ENCODE data around the gene TMEM259. TPM values are rescaled to one million over a fixed set of nuclear protein-coding genes. Genes with fewer than 3 reads are reported as not detected.

TMEM259 gene
- total and polyA plus RNA-seq, 9 of the 15 experiments (the other 6 are each of a cell fraction or from before 2014, with no cell fraction given): 0.52 to 231 (median 63.6) TPM

DNA sequence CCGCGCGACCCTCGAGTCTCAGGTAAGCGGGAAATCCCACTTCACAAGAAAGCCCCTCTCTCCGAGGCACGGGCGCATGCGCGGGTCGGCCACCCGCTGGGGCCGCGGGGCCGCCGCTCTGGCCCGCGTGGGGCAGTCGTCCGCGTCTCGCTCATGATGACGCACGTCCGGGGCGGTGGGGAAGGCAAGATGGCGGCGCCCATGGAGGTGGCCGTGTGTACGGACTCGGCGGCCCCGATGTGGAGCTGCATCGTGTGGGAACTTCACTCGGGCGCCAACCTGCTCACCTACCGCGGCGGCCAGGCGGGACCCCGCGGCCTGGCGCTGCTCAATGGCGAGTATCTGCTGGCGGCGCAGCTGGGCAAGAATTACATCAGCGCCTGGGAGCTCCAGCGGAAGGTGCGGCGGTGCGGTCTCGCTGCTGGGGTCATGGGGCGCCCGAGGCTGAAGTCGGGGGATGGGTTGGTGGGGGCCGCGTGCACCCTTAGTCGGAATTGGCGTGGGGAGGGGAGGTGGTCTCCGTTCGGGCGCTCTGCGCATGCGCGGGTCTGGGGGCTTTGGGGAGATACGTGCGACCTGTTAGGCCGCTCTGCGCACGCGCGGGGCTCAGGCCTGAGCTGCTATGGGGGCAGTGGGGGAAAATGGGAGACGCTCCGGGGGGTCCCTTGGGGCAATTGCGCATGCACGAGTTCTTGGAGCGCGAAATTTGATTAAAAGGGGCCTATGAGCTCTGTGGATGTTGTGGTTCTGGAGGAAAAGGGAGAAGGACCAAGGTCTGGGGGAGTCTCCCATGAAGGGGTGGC is 36.6 kb downstream of the TMEM259 start, which contains the start of gene WDR18 (continued):
- TF ChIP-seq, protein P1, sequence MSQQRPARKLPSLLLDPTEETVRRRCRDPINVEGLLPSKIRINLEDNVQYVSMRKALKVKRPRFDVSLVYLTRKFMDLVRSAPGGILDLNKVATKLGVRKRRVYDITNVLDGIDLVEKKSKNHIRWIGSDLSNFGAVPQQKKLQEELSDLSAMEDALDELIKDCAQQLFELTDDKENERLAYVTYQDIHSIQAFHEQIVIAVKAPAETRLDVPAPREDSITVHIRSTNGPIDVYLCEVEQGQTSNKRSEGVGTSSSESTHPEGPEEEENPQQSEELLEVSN (IDR thresholded peaks at IDR 0.05; ENCODE audit: borderline replicate concordance in 1 of 2, extremely low read depth in 1 of 2, insufficient read depth in 1 of 2, insufficient read length in 1 of 2, low read depth in 1 of 2, low read length in 1 of 2, poor library complexity in 1 of 2, severe bottlenecking in 1 of 2): peak; percentile 57 to 75
- peak; percentile 49; the same call in 1 of the 2 replicates for TF ChIP-seq HNRNPL (IDR thresholded peaks at IDR 0.05; ENCODE audit: low read depth, low read length)
- peak in 1 of 2 experiments; percentile 75; a peak in 1 of 4 replicates for TF ChIP-seq TEAD1 (CRISPR knock-in tag; IDR thresholded peaks at IDR 0.05)
- TF ChIP-seq, protein P2, sequence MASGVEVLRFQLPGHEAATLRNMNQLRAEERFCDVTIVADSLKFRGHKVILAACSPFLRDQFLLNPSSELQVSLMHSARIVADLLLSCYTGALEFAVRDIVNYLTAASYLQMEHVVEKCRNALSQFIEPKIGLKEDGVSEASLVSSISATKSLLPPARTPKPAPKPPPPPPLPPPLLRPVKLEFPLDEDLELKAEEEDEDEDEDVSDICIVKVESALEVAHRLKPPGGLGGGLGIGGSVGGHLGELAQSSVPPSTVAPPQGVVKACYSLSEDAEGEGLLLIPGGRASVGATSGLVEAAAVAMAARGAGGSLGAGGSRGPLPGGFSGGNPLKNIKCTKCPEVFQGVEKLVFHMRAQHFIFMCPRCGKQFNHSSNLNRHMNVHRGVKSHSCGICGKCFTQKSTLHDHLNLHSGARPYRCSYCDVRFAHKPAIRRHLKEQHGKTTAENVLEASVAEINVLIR (CRISPR knock-in tag; IDR thresholded peaks at IDR 0.05): peak; percentile 96
- no peak for TF ChIP-seq PURB (CRISPR knock-in tag; IDR thresholded peaks at IDR 0.05; ENCODE audit: low read depth)
- no peak for TF ChIP-seq POLR3G (IDR thresholded peaks at IDR 0.05; ENCODE audit: extremely low read depth, insufficient read length, insufficient replicate concordance)
- TF ChIP-seq, protein P3, sequence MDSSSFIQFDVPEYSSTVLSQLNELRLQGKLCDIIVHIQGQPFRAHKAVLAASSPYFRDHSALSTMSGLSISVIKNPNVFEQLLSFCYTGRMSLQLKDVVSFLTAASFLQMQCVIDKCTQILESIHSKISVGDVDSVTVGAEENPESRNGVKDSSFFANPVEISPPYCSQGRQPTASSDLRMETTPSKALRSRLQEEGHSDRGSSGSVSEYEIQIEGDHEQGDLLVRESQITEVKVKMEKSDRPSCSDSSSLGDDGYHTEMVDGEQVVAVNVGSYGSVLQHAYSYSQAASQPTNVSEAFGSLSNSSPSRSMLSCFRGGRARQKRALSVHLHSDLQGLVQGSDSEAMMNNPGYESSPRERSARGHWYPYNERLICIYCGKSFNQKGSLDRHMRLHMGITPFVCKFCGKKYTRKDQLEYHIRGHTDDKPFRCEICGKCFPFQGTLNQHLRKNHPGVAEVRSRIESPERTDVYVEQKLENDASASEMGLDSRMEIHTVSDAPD (CRISPR knock-in tag; IDR thresholded peaks at IDR 0.05): no peak
- no peak for TF ChIP-seq SRSF9 (IDR thresholded peaks at IDR 0.05; ENCODE audit: borderline replicate concordance, low read depth, low read length)
- no peak for TF ChIP-seq ILK (tag; IDR thresholded peaks at IDR 0.05; ENCODE audit: borderline replicate concordance, low read depth)
- no peak for TF ChIP-seq GTF2E2 (tag; IDR thresholded peaks at IDR 0.05)
- no peak for TF ChIP-seq GTF2A2 (tag; IDR thresholded peaks at IDR 0.05)
- TF ChIP-seq, protein P4, sequence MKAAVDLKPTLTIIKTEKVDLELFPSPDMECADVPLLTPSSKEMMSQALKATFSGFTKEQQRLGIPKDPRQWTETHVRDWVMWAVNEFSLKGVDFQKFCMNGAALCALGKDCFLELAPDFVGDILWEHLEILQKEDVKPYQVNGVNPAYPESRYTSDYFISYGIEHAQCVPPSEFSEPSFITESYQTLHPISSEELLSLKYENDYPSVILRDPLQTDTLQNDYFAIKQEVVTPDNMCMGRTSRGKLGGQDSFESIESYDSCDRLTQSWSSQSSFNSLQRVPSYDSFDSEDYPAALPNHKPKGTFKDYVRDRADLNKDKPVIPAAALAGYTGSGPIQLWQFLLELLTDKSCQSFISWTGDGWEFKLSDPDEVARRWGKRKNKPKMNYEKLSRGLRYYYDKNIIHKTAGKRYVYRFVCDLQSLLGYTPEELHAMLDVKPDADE (conservative IDR thresholded peaks at IDR 0.05; ENCODE audit: control insufficient read depth, low read depth, low read length): peak; percentile 81
- TF ChIP-seq, protein P5, sequence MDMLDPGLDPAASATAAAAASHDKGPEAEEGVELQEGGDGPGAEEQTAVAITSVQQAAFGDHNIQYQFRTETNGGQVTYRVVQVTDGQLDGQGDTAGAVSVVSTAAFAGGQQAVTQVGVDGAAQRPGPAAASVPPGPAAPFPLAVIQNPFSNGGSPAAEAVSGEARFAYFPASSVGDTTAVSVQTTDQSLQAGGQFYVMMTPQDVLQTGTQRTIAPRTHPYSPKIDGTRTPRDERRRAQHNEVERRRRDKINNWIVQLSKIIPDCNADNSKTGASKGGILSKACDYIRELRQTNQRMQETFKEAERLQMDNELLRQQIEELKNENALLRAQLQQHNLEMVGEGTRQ (CRISPR knock-in tag; IDR thresholded peaks at IDR 0.05): no peak
- no peak for TF ChIP-seq ZNF408 (CRISPR knock-in tag; IDR thresholded peaks at IDR 0.05; ENCODE audit: low read depth)
- TF ChIP-seq ZEB2 (IDR thresholded peaks at IDR 0.05): no peak
- peak; percentile 83 for TF ChIP-seq NR2C1 (IDR thresholded peaks at IDR 0.05)
- peak; percentile 84 for TF ChIP-seq NR2C1 (tag; IDR thresholded peaks at IDR 0.05)
- TF ChIP-seq PRPF4 (IDR thresholded peaks at IDR 0.05; ENCODE audit: insufficient read depth, low read depth, low read length, poor library complexity, severe bottlenecking): no peak
- TF ChIP-seq NFATC3 (IDR thresholded peaks at IDR 0.05): no peak
- no peak for TF ChIP-seq ZNF75A (CRISPR knock-in tag; IDR thresholded peaks at IDR 0.05)
